ENCODE data around the gene PPP2R1A.

GRCh38 chr19:52230685-52231084, 40.8 kb downstream of the PPP2R1A start:
- no peak for TF ChIP-seq CTCF (IDR thresholded peaks at IDR 0.05; ENCODE audit: low read depth, low read length, missing input control)
- TF ChIP-seq MAX (IDR thresholded peaks at IDR 0.05) = no peak
- TF ChIP-seq FOXA1 (IDR thresholded peaks at IDR 0.05) = no peak
- TF ChIP-seq REST (IDR thresholded peaks at IDR 0.05) = no peak
- TF ChIP-seq TAF1 (conservative IDR thresholded peaks at IDR 0.05) = no peak
- no peak for TF ChIP-seq GABPA (IDR thresholded peaks at IDR 0.05 in 1 of 2, conservative IDR thresholded peaks at IDR 0.05 in 1 of 2)
- no peak for TF ChIP-seq RAD21 (IDR thresholded peaks at IDR 0.05)
- TF ChIP-seq NR2F2 (IDR thresholded peaks at IDR 0.05) = no peak
- no peak for TF ChIP-seq YY1 (IDR thresholded peaks at IDR 0.05)
- no peak for TF ChIP-seq ATF3 (IDR thresholded peaks at IDR 0.05)
- no peak for TF ChIP-seq SP1 (IDR thresholded peaks at IDR 0.05)
- no peak for TF ChIP-seq JUND (IDR thresholded peaks at IDR 0.05)
- no peak for TF ChIP-seq ZBTB33 (IDR thresholded peaks at IDR 0.05)
